ENCODE data around the gene LGALS9.
"Not testable (repeated sequence)": the region's sequence is repeated elsewhere in the genome, so short reads cannot be mapped to it uniquely, and the experiment has no call there.

Gene LGALS9

DNA sequence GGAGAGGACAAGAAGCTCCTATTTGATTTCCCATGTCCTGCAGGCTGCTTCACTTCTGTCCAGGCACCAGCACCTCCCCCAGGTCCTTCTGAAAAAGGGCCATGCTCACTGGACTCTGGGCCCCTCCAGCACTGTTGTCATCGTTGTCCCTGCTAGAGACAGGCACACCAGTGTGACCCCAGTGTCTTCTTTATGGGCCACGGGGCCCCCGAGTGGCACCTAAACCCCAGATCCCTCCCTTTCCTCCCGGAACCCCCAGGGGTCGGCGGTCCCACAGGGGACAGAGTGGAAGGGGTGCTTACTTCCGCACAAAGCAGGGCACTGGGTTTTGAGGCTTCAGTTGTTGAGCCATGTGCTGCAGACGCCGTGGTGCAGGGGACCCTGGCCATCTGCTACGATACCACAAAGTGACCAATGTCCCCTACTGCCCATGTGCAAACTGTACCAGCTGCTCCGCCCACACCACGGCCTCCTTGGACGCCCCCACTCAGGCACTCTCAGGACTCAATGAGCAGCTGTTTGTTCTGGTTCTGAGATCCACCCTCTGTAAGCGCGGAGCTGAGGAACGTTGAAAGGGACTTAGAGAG lies 24.6 kb downstream of the LGALS9 start:
- not testable (repeated sequence) for DNase-seq

DNA sequence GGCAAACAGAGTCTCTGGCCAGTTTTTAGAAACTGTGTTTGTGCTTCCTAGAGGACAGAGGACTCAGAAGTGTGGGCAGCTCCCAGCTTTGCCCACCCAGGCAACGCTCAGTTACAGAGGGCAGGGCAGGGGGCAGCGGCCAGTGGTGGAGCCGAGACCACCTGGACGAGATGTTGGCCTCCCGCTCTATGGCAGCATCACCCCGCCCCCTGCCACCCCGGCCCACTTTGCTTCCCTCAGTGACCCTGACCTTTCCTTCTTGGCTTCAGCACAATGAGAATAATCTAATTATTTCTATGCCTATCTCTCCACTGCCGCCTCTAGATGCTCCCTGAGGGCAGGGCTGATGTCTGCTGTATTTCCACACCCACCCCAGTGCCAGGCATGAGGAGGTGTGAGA lies 25.6 kb downstream of the LGALS9 start:
- DNase-seq = not testable (repeated sequence)

DNA sequence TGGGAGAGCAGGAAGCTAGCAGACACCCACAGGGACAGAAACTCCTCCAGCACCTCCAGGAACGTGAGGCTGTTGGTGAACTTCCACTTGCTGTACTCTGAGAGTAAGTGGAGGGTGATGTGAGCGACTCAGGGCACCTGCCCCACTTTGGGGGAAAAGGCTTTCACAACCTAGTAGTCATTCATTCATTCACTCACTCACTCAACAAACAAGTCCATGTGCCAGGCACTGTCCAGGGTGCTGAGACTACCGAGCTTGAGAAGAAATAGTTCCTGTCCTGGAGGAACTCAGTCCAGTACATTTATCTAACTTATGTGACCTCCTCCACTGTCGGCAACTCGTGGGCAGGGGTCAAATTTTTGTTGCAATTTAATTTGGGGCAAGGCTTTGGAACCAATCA lies 26.6 kb downstream of the LGALS9 start:
- no peak for DNase-seq

DNA sequence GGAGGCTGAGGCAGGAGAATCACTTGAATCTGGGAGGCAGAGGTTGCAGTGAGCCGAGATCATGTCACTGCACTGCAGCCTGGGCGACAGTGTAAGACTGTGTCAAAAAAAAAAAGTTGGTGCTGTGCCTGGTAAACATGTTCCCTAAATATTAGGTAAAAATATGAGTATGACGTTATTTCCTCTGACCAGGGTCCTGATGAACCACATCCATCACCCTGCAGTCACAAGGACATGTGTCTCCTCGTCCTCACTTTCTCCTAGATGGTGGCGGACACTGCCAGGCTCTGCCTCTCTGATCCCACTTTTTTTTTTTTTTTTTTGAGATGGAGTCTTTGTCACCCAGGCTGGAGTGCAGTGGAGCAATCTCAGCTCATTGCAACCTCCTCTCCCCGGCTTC lies 28.7 kb downstream of the LGALS9 start:
- DNase-seq = no peak

GRCh38 chr17:27660436-27660835 lies 29.4 kb downstream of the LGALS9 start:
- DNase-seq = no peak

- DNase-seq = no peak
These were observed 33.1 kb downstream of the LGALS9 start for GRCh38 chr17:27663936-27664605.

DNA sequence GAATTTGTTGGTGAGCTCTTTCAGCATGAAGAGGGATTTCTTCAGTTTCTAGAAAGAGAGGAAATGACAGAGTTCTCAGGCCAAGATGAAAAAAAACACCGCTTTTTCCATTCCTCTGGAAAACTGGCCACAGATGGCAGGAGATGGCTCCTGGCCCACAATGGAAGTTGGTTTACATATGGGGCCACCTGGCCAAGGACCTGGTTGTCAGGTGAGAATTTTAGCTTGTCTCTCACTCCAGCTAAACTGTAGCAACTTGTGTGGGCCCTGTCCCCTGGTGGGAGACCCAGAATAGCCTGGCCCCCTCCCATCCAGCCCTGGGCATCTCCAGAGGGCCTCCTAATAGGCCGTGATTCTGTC lies 33.6 kb downstream of the LGALS9 start:
- DNase-seq = no peak

- no peak for DNase-seq
These were observed 34.6 kb downstream of the LGALS9 start for GRCh38 chr17:27665549-27665948.

DNA sequence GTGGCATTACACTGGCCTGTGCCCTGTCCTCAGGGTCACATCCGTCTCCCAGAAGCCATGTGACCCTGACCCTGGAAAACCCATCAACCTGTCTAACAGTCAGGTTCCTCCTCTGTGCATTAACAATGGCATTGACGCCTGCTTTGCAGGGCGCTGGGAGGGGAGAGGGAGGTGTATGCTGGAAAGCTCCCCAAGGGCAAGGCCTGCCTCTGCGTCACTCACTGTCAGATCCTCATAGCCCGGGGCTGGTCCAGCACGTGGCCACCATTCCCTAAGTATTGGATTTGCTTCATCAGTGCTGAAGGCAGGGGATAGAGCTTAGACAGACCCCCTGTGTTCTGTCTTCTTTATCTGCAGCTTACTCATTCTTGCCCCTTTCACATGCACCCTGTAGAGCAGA lies 35.3 kb downstream of the LGALS9 start:
- not testable (repeated sequence) for DNase-seq

DNA sequence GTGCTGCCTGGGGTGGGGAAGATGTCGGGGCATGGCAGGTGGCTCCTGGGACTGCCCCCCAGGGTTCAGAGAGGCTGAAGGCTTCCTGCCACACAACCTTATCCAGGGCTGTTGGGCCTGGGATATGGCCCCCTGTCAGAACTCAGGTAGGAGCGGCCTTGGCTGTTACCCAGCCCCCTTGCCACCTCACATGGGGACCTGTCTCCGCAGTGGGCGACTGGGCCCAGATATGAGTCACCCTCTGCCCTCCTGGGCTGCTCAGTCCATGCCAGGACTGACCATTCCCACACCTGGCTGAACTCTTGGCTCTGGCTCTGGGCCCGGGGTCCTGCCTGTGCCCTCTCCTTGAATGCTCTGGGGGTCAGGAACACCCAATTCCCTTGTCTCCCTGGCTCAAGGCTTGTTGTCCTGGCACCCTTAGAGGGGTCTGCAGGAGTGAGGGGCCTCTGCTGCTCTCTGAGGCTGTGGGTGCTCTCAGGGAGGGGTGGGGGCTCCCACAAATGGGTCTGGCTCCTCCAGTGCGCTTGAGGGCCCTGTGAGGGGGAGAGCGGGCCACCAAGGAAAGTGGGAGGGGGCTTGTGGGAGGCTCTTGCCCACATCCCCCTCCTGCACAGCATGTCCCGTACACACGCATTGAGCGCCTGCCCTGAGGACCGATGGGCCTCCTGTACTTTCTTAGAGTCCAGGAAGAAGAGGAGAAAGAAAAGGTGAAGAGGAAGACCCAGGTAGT lies 36.0 kb downstream of the LGALS9 start:
- DNase-seq = no peak

DNA sequence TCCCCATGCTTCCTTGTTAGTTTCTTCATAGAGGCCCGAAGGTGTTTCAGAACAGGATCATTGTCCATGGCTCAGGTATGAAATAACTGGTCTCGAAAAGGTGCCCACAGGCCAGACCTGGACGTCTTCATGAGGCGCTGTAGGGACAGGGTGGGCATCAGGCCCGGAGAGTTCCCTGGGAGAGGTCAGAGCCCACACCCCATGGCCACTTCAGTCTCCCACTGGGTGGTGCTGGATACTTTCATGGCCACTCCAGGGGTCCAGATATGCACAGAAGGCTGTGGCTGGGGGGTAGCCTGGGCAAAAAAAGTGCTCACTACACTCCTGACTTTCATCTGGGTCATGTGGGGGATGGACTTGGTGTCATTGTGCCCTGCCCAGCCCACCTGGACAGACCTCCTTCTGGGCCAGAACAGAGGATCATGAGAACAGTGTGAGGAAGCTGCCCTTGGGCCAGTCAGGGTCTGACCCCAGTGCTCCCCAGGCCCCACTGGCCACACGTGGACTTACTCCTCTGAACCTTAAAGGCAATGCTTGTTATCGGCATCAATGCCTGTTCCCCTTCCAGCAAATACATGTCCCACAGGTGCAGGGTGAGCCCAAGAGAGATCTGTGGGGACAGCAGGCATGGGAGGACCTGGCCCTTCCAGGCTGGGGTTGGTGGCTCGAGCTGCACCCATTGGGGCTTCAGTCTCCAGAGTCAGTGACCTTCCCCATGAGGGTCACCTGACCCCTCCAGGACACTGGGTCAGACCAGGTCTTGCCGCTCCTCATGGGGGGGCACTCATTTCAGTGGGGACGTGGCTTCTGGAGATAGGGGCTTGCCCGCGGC lies 36.9 kb downstream of the LGALS9 start:
- no peak for DNase-seq

- no peak for DNase-seq
These were observed 37.5 kb downstream of the LGALS9 start for GRCh38 chr17:27668488-27668823.

GRCh38 chr17:27669136-27669535 lies 38.1 kb downstream of the LGALS9 start:
- no peak for DNase-seq

DNA sequence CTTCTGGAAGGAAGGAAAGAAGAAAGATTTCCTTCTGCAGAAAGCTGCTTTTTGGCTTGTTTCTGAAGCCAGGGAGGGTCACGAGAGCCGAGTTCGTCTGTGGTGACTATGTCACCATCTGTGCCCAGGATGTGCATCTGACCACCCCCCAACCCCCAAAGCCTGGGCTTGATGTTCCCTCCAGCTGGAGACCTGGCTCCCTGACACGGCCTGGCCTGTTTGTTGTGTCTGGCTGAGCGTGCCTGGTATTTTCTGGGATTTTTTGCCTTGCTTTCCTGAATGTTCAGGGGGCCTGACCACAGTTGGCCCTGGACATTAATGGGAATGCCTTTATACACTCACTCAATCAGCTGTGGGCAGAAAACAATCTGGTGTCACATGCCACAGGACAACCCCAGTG lies 38.9 kb downstream of the LGALS9 start:
- DNase-seq = no peak

DNA sequence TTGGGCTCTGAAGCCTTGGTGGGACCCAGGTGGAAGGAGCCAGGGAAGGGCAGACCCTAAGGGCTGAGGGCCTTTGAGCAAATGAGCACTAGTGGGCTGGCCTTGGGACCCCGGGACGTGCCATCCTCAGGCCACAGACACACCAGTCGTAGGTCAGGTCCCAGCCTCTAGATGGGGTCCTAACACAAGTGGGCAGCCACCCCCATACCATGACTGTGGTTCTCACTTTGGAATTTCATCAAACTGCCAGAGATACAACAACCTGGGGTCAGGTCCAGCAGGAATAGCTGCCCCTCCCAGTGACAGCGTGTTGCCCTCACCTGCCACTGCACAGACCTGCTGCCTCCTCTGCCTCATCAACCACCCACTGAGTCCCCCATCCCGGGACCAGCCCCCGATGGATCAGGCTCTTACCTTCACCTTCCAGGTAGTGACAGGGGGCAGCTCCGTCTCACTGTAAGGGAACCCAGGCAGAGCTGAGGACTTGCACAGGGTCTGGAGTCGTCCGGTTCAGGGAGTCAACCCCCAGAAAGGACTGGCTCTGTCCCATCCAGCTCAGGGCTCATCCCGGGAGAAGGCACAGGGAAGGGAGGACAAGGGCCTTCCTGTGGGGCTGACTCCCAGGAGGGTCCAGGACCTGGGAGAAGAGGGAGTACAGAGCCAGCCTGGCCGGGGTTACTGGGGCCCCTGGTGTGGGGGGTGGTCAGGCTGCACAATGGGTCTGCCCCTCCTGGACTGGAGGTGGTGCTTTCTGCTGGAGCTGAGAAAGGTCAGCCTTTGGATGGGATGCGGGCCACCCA lies 40.0 kb downstream of the LGALS9 start:
- DNase-seq = no peak

GRCh38 chr17:27671591-27671910 lies 40.6 kb downstream of the LGALS9 start:
- DNase-seq = no peak

GRCh38 chr17:27671977-27672480 lies 41.0 kb downstream of the LGALS9 start:
- DNase-seq = not testable (repeated sequence)

GRCh38 chr17:27674335-27674734 lies 43.3 kb downstream of the LGALS9 start:
- no peak for DNase-seq

DNA sequence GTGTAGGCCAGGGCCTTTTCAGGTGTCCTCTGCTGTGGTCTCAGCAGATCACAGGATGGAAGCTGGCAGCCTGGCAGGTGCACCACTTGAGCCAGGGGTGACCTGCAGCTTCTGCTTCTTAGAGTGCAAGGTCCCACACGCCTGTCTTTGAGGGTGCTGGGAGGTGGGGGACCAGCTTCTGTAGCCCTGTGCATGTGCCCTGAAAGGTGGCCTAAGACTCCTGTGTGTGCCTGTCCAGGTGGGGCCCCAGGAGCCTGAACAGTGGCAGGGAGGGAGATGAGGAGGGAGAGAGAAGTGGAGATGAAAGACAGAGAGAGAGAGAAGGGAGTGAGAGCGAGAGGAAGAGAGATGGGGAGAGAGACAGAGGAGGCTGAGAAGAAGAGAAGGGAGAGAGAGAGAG lies 46.2 kb downstream of the LGALS9 start:
- DNase-seq = no peak

GRCh38 chr17:27686322-27686721 lies 55.3 kb downstream of the LGALS9 start:
- DNase-seq = not testable (repeated sequence)

- no peak for DNase-seq
These were observed 59.9 kb downstream of the LGALS9 start for GRCh38 chr17:27690882-27691281.

DNA sequence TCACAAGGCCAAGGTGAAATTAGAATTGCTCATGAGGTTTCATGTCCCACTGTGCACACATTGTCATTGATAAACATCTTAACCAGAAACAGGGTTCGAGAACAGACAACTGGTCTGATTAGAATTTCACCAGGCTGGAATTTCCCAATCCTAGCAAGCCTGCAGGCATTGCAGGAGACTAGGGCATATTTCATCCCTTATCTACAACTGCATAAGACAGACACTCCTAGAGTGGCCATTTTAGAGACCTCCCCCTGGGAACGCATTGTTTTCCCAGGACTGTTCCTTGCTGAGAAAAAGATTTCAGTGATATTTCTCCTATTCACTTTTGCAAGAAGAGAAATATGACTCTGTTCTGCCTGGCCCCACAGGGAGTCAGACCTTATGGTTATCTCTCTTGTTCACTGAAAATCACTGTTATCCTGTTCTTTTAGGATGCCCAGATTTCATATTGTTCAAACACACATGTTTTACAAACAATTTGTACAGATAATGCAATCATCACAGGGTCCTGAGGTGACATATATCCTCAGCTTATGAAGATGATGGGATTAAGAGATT lies 64.3 kb downstream of the LGALS9 start:
- DNase-seq = not testable (repeated sequence)

Measured in DMS79 (cell line).